GM19351 (cell line): ENCODE data around the gene GRM1.

ENCODE experiments used
- ATAC-seq: cut with Tn5 transposase; IDR thresholded peaks from one replicate; pipeline ENCODE4 v1.9.1; 2021; ENCODE audit warnings: mild to moderate bottlenecking, moderate library complexity; ENCODE audit not compliant: unreplicated experiment

The GRM1 gene

GRCh38 chr6:146361128-146361924, 332.5 kb downstream of the GRM1 start:
- ATAC-seq, result no peak

GRCh38 chr6:146363838-146364607, 335.2 kb downstream of the GRM1 start:
- no peak for ATAC-seq

DNA sequence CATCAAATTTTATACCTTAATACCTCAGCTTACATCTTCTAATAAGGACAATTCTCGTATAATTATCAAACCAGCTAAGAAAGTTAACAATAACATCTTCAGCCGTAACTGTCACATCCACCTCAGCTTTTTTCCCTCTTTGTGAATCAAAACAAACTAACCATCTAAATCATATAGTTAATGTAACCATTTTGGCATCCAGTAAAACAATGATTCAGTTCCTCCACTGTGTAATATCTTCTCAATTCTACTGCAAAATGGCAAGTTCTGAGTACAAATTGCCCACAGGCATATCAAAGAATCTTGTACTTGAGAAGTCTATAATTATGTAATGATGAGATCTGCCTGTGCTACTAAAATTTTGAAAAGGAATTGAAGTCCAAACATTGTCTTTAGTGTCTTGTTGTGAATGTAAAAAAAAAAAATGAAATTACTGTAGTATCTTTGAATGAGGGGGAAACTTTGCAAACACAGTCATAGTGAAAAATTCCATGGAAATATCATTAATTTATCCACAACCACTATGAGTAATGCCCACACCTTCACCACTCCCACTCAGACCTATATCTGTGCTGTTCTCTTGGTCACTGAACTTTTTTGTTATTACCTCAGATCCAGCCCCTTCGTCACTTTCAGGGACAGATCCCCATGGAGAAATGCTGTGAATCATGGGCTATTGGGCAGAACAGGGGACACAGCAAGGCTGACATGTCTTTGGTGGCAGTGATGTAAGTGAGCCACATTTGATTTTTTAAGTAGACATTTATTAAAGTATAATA, 336.1 kb downstream of the GRM1 start:
- no peak for ATAC-seq

DNA sequence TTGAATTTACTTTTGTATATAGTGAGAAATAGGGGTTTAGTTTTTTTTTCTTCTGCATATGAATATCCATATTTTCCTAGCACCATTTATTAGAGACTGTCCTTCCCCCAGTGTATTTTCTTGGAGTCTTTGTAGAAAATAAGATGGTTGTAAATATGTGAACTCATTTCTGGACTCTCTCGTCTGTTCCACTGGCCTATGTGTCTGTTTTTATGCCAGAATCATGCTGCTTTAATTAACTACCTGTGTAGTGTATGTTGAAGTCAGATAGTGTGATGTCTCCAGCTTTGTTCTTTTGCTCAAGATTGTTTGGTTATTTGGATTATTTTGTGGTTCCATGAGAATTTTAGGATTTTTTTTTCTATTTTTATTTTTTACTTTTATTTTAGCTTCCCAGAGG, 338.2 kb downstream of the GRM1 start:
- no peak for ATAC-seq

DNA sequence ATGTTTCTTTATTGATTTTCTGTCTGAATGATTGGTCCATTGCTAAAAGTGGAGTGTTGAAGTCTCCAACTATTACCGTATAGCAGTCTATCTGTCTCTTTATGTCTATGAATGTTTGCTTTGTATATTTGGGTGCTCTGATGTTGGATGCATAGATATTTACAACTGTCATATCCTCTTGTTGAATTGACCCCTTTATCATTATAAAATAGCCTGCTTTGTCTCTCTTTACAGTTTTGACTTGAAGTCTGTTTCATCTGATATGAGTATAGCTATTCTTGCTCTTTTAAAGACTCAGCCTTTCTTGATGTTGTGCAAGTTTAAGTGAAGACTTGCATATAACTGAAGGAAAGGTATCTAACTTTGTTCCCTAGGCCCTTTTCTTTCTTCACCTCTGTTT, 341.0 kb downstream of the GRM1 start:
- ATAC-seq, result no peak

GRCh38 chr6:146381486-146381885, 352.6 kb downstream of the GRM1 start:
- no peak for ATAC-seq

- ATAC-seq, result no peak
Measured at GRCh38 chr6:146388736-146389364, 360.0 kb downstream of the GRM1 start.

- no peak for ATAC-seq
Measured at GRCh38 chr6:146389740-146390139, 360.9 kb downstream of the GRM1 start.

- no peak for ATAC-seq
Measured at GRCh38 chr6:146397638-146398037, 368.8 kb downstream of the GRM1 start.

- ATAC-seq, result no peak
Measured at GRCh38 chr6:146402476-146402875, 373.6 kb downstream of the GRM1 start.

DNA sequence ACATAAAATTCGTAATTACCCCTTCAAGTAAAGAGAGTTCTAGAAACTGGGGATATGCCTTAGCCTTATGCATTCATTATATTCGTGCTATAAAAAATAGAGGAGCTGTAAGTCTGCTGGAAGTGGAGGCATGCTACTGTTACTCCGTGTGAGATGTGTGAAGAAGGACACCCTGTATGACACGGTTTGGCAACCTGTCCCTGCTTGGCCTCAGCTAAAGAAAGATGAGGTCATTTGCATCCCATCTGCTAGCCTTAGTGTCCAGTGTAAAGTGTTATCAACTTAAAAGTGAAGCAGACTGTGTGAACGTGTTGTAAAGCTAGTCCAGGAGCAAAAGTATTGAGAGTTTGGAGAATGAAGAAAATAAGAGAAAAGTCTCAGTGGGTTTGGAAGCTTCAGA, 379.7 kb downstream of the GRM1 start:
- ATAC-seq, result no peak

DNA sequence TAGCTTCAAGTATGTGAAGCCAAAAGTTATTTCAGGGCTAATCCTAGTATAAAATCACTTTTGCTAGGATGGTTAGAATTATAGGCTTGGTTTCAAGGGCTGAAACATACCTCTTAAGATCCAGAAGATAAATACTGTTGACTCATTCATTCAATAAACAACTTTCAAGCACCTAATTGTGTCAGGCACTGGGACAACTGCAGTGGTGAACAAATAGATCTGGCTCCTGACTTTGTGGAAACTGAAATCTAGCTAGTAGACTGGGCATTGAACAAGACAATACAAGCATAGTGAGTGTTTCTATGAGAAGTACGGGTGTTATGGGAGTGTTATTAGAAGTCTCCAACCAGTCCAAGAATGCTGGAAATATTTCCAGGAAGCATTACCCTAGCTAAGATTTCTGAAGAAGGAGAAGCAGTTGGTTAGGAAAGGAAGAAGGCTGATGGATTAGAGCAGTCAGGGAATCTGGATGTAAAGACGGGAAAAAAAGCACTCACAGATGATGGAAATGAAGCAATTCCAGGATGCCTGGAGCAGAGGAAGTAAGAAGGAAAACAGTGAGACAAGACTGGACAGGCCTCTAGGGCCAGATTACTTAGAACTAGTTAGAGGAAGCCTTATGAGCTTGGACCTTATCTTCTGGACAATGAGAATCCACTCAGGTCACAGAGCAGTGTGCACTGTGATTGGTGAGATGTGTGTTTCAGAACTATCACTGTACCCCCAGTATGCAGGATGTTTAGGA, 382.2 kb downstream of the GRM1 start:
- ATAC-seq, result no peak

DNA sequence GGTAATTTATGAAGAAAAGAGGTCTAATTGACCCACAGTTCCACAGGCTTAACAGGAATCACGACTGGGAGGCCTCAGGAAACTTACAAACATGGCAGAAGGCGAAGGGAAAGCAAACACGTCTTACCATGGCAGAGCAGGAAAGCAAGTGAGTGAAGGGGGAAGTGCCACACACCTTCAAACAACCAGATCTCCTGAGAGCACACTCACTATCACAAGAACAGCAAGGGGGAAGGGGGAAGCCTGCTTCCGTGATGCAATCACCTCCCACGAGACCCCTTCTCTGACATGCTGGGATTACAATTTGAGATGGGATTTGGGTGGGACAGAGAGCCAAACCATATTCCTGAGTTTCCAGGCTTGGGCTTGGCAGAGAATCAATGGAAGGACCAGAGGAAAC, 390.7 kb downstream of the GRM1 start:
- no peak for ATAC-seq

GRCh38 chr6:146420255-146420654, 391.4 kb downstream of the GRM1 start:
- ATAC-seq, result no peak

- ATAC-seq, result peak; percentile 26
Measured at GRCh38 chr6:146422789-146423375, 394.0 kb downstream of the GRM1 start.

DNA sequence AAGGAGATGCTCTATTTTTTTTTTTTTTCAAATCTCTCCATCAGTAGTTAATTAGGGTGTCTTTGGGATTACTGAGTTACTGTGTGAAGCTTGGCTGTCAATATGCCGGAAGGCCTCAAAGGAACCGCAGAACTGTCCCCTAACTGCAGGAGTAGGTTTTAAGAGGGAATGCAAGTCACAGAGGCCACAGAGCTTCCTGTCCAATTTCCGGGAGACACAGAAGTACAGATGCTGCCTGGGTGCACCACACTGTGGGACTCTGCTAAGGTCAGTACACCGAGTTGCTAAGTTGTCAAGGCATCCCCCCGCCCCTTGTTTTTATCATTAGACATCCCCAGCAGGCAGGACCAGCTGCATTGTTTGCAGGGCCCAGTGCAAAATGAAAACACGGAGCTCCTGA, 394.6 kb downstream of the GRM1 start:
- ATAC-seq, result peak; percentile 39

DNA sequence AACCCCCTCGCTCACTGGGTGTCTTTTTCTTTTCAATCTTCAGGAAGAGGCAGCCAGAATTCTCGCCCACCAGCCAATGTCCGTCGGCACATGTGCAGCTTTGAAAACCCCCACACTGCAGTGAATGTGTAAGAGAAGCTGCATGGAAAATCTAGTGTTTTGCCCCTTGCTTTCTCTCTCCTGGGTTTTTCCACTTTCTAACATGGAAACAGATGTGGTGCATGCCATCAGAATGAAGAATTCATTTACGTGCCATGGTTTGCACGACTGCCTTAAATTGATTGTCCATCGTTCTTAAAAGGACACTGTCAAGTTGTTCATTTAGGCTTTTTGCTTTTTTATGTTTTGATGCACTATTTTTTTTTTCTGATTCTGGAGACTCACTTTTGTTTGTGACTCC, 397.7 kb downstream of the GRM1 start:
- no peak for ATAC-seq

- ATAC-seq, result no peak
Measured at GRCh38 chr6:146429831-146430230, 401.0 kb downstream of the GRM1 start.

- no peak for ATAC-seq
Measured at GRCh38 chr6:146433881-146434731, 405.2 kb downstream of the GRM1 start.
